ENCODE results near the gene GLT8D1.

Gene GLT8D1

DNA sequence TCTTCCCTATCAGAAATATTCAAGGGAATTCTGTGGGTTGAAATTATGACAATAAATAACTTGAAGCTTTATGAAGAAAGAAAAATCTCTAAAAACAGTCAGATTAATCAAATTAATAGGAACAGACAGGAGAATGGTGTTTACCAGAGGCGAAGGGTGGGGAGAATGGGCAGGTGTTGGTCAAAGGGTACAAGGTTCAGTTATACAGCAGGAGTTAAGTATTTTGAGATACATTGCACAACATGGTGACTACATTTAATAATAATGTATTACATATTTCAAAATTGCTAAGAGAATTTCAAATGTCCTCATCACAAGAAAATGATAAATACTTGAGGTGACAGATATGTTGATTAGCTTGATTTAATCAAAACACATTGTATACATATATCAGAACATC lies 18.9 kb upstream of the GLT8D1 start:
- peaks cover 25% of the 10 kb centered on the region for H3K9me3 Mint-ChIP-seq
- H3K27me3 Mint-ChIP-seq (ENCODE audit: low read depth) = no peaks in the 10 kb centered on the region
- H3K36me3 Mint-ChIP-seq (ENCODE audit: low read depth) = peaks cover 79% of the 10 kb centered on the region
- TF ChIP-seq, protein P1, sequence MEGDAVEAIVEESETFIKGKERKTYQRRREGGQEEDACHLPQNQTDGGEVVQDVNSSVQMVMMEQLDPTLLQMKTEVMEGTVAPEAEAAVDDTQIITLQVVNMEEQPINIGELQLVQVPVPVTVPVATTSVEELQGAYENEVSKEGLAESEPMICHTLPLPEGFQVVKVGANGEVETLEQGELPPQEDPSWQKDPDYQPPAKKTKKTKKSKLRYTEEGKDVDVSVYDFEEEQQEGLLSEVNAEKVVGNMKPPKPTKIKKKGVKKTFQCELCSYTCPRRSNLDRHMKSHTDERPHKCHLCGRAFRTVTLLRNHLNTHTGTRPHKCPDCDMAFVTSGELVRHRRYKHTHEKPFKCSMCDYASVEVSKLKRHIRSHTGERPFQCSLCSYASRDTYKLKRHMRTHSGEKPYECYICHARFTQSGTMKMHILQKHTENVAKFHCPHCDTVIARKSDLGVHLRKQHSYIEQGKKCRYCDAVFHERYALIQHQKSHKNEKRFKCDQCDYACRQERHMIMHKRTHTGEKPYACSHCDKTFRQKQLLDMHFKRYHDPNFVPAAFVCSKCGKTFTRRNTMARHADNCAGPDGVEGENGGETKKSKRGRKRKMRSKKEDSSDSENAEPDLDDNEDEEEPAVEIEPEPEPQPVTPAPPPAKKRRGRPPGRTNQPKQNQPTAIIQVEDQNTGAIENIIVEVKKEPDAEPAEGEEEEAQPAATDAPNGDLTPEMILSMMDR (IDR thresholded peaks at IDR 0.05; ENCODE audit: unreplicated experiment in 3 of 3) = no peak
- no peak overlapping the region for H3K27ac Mint-ChIP-seq
- no peaks in the 10 kb centered on the region for H3K4me1 Mint-ChIP-seq
- no peak overlapping the region for H3K4me3 Mint-ChIP-seq

DNA sequence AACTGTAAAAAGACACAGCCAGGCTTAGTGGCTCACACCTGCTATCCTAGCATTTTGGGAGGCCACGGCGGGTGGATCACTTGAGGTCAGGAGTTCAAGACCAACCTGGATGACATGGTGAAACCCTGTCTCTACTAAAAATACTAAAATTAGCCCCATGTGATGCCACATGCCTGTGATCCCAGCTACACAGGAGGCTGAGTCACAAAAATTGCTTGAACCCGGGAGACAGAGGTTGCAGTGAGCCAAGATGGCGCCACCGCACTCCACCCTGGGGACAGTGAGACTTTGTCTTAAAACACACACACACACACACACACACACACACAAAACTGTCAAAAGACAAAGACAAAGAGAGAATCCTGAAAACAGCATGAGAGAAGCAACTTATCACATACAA lies 18.3 kb upstream of the GLT8D1 start:
- Mint-ChIP-seq H3K36me3 (ENCODE audit: low read depth) (peaks cover 79% of the 10 kb centered on the region), H3K9me3 (peaks cover 23% of the 10 kb centered on the region), H3K4me1 (no peaks in the 10 kb centered on the region), H3K27ac (no peak overlapping the region), H3K4me3 (no peak overlapping the region), H3K27me3 (ENCODE audit: low read depth) (no peaks in the 10 kb centered on the region)
- TF ChIP-seq, protein P1 (IDR thresholded peaks at IDR 0.05; ENCODE audit: unreplicated experiment in 3 of 3) = no peak

DNA sequence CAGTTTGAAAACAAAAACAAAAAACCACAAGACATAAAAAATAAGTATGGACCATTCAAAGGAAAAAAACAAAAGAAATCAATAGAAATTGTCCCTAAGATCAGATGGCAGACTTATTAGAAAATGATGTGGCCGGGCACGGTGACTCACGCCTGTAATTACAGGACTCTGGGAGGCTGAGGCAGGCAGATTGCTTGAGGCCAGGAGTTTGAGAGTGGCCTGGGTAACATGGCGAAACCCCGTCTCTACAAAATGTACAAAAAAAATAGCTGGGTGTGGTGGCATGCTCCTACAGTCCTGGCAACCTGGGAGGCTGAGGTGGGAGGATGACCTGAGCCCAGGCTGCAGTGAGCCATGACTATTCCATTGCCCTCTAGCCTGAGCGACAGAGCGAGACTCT lies 16.9 kb upstream of the GLT8D1 start:
- Mint-ChIP-seq H3K27me3 (ENCODE audit: low read depth) (no peaks in the 10 kb centered on the region), H3K9me3 (peaks cover 15% of the 10 kb centered on the region), H3K4me3 (no peak overlapping the region), H3K4me1 (no peaks in the 10 kb centered on the region), H3K27ac (no peak overlapping the region), H3K36me3 (ENCODE audit: low read depth) (peaks cover 71% of the 10 kb centered on the region)
- TF ChIP-seq, protein P1 (IDR thresholded peaks at IDR 0.05; ENCODE audit: unreplicated experiment in 3 of 3) = no peak

DNA sequence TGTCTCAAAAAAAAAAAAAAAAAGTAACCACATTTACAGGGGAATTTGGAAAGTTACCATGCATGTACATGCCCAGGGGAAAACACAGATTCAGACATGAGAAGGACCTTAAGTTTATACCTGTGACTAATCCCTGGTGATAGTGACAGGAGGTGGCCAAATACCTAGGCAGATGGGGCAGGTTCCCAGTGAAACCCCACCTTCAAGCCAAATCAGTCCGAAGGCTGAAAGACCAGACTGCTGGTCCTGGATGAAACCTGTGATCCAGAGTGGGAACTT lies 16.1 kb upstream of the GLT8D1 start:
- Mint-ChIP-seq H3K4me3 (no peak overlapping the region), H3K9me3 (peaks cover 15% of the 10 kb centered on the region), H3K27me3 (ENCODE audit: low read depth) (no peaks in the 10 kb centered on the region), H3K4me1 (no peaks in the 10 kb centered on the region), H3K36me3 (ENCODE audit: low read depth) (peaks cover 69% of the 10 kb centered on the region), H3K27ac (no peak overlapping the region)
- TF ChIP-seq, protein P1 (IDR thresholded peaks at IDR 0.05; ENCODE audit: unreplicated experiment in 3 of 3) = no peak

DNA sequence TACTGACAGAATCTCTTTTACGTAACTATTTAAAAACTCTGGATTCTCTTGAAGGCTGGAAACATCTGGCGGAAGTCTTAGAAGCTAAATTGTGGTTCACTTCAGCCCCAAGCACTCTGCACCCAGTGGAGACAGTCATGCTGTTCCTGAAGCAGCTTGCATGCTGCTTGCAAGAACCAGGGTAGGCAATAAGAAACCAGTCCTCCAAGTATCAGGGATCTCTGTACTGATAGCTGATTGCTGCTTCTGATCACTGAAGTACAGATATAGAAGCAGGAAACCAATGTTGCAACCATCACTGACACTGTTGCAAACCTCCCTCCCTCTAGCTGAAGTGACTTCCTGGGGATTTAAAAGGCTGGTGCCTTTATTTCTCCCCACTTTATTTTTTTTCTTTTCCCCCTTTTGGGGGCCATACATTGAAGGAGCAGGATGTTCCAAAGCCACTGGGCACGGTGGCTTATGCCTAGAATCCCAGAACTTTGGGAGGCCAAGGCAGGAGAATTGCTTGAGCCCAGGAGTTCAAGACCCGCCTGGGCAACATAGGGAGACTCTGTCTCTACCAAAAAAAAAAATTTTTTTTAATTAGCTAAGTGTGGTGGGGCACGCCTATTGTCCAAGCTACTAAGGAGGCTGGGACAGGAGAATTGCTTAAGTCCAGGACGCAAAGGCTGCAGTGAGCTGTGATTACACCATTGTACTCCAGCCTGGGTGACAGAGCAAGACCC lies 15.6 kb upstream of the GLT8D1 start:
- TF ChIP-seq, protein P1 (IDR thresholded peaks at IDR 0.05; ENCODE audit: unreplicated experiment in 3 of 3) = no peak
- no peaks in the 10 kb centered on the region for H3K4me1 Mint-ChIP-seq
- H3K27ac Mint-ChIP-seq = no peak overlapping the region
- peaks cover 73% of the 10 kb centered on the region for H3K36me3 Mint-ChIP-seq (ENCODE audit: low read depth)
- no peaks in the 10 kb centered on the region for H3K27me3 Mint-ChIP-seq (ENCODE audit: low read depth)
- no peak overlapping the region for H3K4me3 Mint-ChIP-seq
- H3K9me3 Mint-ChIP-seq = peaks cover 15% of the 10 kb centered on the region

DNA sequence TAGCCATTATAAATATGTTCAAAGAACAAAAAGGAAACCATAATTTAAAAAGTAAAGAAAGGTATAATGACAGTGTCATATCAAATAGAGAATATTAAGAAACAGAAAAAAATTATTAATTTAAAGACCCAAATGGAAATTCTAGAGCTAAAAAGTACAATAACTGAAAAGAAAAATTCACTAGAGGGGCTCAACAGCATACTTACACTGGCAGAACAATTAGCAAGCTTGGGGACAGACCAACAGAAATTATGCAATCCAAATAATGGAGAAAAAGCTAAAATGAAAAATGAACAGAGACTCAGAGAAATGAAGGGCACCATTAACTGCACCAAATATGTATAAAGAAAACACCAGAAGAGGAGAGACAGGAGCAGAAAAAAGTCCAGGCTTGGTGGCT lies 14.0 kb upstream of the GLT8D1 start:
- Mint-ChIP-seq H3K27me3 (ENCODE audit: low read depth) (no peaks in the 10 kb centered on the region), H3K9me3 (peaks cover 11% of the 10 kb centered on the region), H3K4me3 (no peak overlapping the region), H3K27ac (no peak overlapping the region), H3K4me1 (no peaks in the 10 kb centered on the region), H3K36me3 (ENCODE audit: low read depth) (peaks cover 67% of the 10 kb centered on the region)
- TF ChIP-seq, protein P1 (IDR thresholded peaks at IDR 0.05; ENCODE audit: unreplicated experiment in 3 of 3) = no peak
